ENCODE results near the gene PSMG3.
"Not testable (repeated sequence)": the region's sequence is repeated elsewhere in the genome, so short reads cannot be mapped to it uniquely, and the experiment has no call there.

PSMG3 gene

GRCh38 chr7:1596181-1597043, 26.6 kb upstream of the PSMG3 start:
- DNase-seq (ENCODE audit: low read depth, low spot score), result no peak

DNA sequence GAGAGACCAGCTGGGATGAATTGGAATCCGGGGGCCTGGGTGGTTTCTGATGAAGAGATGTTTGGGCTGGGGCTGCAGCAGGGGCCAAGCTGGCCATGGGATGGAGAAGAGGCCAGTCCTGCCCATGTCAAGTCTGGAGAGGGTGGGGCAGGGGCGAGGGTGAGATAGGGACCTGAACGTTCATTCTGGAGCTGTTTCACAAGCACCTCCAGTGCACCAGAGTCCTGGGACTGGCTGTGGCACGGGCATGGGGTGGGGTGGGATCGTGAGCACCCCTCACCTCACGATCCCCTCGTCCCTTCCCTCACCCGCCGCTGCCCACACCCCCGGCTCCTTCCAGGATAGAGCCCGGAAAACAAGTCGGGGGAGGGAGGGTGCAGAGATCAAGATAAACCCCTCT, 25.8 kb upstream of the PSMG3 start:
- DNase-seq (ENCODE audit: low read depth, low spot score), result no peak

- no peak for DNase-seq (ENCODE audit: low read depth, low spot score)
Observed at GRCh38 chr7:1595027-1595426, 25.2 kb upstream of the PSMG3 start.

- DNase-seq (ENCODE audit: low read depth, low spot score), result no peak
Observed at GRCh38 chr7:1593904-1594421, 24.1 kb upstream of the PSMG3 start.

DNA sequence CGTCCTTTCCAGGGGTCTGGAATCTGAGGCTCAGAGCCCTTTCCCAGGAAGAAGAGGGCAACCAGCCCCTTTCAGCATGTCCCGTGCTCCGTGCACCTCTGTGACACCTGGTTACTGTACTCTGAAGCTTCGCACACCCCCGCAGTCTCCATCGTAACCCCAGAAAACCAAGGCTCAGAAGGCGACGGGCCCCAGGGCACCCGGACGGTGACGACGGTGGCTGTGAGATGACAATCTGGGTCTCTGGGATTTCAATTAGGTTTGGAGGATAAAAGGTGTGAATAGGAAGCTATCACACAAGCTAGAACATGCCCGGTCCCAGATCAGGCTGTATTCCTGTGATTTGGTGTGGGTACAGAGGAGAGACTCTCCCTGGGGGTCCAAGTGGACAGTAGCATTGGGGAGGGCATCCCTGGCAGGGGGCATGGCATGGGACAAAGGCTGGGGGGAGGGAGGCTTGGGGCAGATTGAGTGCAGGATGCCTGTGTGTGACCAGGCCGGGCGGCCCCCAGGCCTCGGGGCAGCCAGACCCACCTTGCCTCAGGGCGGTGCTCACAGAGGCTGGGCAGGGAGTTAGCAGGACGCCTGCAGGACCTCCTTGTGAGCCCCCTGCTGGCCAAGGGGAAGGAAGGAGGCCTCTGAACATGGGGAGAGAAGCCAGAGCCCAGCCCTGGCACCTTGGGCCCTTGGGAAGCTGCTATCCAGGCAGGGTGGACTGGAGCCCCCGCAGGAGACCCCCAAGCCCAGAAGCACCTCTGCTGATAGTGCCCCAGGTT, 23.4 kb upstream of the PSMG3 start:
- no peak for DNase-seq (ENCODE audit: low read depth, low spot score)

GRCh38 chr7:1592299-1592871, 22.6 kb upstream of the PSMG3 start:
- no peak for DNase-seq (ENCODE audit: low read depth, low spot score)

GRCh38 chr7:1591876-1592275, 22.0 kb upstream of the PSMG3 start:
- DNase-seq (ENCODE audit: low read depth, low spot score), result no peak

DNA sequence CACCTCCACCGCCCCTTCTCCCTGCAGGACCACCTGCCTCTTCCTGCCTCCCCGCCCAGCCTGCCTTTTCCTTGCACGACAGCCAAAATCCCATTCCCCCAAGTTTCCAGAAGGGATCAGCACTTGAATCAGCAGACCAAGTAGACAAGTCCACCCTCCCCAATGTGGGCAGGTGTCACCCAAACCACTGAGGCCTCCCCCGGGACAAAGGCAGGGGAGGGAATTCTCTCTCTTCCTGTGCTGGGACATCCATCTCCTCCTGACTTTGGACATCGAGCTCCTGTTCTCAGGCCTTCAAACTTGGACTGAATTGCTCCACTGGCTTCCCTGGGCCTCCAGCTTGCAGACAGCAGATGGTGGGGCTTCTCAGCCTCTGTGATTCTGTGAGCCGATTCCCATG, 21.6 kb upstream of the PSMG3 start:
- DNase-seq (ENCODE audit: low read depth, low spot score), result no peak

GRCh38 chr7:1590887-1591286, 21.1 kb upstream of the PSMG3 start:
- DNase-seq (ENCODE audit: low read depth, low spot score), result no peak

DNA sequence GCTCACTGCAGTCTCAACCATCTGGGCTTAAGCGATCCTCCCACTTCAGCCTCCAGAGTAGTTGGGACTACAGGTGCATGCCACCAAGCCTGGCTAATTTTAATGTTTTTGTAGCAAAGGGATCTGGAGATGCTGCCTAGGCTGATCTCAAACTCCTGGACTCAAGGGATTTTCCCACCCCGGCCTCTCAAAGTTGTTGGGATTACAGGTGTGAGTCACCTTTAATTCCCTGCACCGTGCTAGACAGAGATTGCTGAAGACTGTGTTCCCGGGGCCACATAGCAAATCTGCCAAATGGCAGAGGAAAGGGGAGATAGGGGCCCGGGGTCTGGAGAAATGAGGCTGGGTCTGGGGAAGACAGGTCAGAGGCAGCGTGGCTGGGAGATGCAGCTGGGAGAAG, 20.6 kb upstream of the PSMG3 start:
- DNase-seq (ENCODE audit: low read depth, low spot score), result no peak

DNA sequence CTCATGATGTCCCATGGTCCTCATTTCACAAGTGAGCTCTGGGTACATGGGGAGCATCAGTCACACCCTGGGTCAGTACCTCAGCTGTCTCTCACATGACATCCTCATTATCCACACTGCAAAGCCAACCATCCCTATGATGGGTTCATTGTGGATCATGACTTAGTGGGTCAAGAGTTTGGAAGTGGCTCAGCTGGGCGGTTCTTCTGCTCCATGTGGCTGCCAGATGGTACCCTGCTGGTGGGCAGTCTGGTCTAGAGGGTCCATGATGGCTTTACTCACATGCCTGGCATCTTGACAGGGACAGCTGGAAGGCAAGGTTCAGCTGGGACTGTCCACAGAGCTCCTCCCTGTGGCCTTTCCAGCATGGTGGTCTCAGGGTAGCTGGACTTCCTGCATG, 19.1 kb upstream of the PSMG3 start:
- no peak for DNase-seq (ENCODE audit: low read depth, low spot score)

- no peak for DNase-seq (ENCODE audit: low read depth, low spot score)
Observed at GRCh38 chr7:1587738-1588137, 17.9 kb upstream of the PSMG3 start.

GRCh38 chr7:1586827-1587705, 17.2 kb upstream of the PSMG3 start:
- DNase-seq (ENCODE audit: low read depth, low spot score), result no peak

GRCh38 chr7:1586126-1586826, 16.4 kb upstream of the PSMG3 start:
- DNase-seq (ENCODE audit: low read depth, low spot score), result no peak

GRCh38 chr7:1585142-1585981, 15.5 kb upstream of the PSMG3 start:
- no peak for DNase-seq (ENCODE audit: low read depth, low spot score)

- DNase-seq (ENCODE audit: low read depth, low spot score), result no peak
Observed at GRCh38 chr7:1584700-1585099, 14.9 kb upstream of the PSMG3 start.

DNA sequence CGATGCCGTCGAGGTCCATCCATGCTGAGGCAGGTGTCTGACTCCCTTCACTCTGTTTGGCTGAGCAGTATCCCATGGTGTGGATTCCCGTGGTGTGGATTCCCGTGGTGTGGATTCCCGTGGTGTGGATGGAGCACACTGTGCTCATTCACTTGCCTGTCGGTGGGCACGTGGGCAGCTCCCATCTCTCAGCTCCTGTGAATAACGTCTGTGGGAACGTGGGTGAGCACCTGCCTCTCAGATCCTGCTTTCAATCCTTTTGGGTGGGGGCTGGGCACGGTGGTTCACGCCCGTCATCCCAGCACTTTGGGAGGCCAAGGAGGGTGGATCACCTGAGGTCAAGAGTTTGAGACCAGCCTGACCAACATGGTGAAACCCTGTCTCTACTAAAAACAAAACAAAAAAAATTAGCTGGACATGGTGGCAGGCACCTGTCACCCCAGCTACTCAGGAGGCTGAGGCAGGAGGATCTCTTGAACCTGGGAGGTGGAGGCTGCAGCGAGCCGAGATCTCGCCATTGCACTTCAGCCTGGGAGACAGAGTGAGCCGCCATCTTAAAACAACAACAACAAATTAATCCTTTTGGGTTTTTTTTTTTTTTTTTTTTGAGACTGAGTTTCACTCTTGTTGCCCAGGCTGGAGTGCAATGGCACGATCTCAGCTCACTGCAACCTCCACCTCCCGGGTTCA, 13.6 kb upstream of the PSMG3 start:
- not testable (repeated sequence) for DNase-seq (ENCODE audit: low read depth, low spot score)

GRCh38 chr7:1580422-1581030, 10.7 kb upstream of the PSMG3 start:
- no peak for DNase-seq (ENCODE audit: low read depth, low spot score)

All from smooth muscle cell of the brain vasculature (primary cell).